Body of pancreas (tissue), 4 donors: ENCODE data around the gene SIGLEC10.

ENCODE experiments used
- POLR2A ChIP-seq, 3 donors: fragments of 450-650 bp; IDR thresholded peaks; one replicate each; pipeline ENCODE4 v1.6.1; 2016; ENCODE audit warnings: antibody characterized with exemption in 3 of 3, mild to moderate bottlenecking in 2 of 3
- TF ChIP-seq, protein P1 (sequence below), 7 experiments: fragments of 450-650 bp in 4 of 7; fragments of 200-600 bp in 3 of 7; sonication (generic) in 3 of 7; IDR thresholded peaks; one replicate each; pipeline ENCODE4 v1.5.1; 2016 to 2019; ENCODE audit warnings: antibody characterized with exemption in 7 of 7

DNA sequence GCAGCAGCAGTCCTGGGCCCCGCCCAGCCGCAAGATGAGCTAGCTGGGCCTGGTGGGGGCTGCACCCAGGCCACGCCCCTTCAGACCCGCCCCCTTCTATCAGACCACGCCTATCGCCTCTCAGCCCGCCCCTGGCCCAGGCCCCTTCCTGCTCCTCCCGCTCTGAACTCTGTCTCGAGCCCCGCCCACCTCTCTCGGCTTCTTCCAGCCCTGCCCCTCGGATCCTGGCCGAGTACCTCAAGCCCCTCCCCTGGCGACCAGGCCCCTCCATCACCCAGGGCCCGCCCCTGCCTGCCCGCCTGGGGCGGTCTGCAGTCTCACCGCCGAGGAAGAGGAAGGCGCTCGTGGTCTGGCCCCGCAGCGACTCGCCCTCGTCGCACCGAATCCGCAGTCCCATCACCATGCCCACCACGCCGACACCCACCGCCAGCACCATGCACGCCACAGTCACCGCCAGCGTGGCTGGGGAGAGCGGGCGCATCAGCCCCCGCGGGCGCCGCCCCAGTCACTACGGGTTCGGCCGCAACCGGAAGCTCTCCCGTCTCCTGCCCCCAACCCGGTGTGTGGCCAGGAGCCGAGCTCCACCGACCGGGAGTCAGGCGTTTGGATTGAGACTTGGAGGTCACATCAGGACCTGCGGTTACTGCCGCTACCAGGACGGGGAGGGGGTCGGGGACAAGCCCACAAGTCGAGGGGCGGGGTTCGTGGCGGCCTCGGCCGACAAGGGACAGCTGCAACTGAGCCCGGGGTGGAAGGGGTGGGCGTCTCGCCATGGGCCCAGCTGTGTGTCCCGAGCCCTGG, 49.7 kb downstream of the SIGLEC10 start:
- TF ChIP-seq POLR2A (IDR thresholded peaks at IDR 0.05), result peak in 1 of 3 donors; percentile 36
- TF ChIP-seq, protein P1, sequence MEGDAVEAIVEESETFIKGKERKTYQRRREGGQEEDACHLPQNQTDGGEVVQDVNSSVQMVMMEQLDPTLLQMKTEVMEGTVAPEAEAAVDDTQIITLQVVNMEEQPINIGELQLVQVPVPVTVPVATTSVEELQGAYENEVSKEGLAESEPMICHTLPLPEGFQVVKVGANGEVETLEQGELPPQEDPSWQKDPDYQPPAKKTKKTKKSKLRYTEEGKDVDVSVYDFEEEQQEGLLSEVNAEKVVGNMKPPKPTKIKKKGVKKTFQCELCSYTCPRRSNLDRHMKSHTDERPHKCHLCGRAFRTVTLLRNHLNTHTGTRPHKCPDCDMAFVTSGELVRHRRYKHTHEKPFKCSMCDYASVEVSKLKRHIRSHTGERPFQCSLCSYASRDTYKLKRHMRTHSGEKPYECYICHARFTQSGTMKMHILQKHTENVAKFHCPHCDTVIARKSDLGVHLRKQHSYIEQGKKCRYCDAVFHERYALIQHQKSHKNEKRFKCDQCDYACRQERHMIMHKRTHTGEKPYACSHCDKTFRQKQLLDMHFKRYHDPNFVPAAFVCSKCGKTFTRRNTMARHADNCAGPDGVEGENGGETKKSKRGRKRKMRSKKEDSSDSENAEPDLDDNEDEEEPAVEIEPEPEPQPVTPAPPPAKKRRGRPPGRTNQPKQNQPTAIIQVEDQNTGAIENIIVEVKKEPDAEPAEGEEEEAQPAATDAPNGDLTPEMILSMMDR (IDR thresholded peaks at IDR 0.05), result no peak
